ENCODE data around the gene USP20.

- no peak for TF ChIP-seq CTCF (IDR thresholded peaks at IDR 0.05)
- TF ChIP-seq TCF7L2 (IDR thresholded peaks at IDR 0.05; ENCODE audit: low read depth, low read length) = no peak
- no peak for TF ChIP-seq POLR2AphosphoS5 (IDR thresholded peaks at IDR 0.05; ENCODE audit: low read depth, low read length)
- TF ChIP-seq SIN3A (IDR thresholded peaks at IDR 0.05; ENCODE audit: borderline replicate concordance, insufficient read depth, low read depth, low read length) = no peak
- TF ChIP-seq REST (IDR thresholded peaks at IDR 0.05; ENCODE audit: insufficient read depth in 1 of 2, low read depth in 2 of 2, low read length in 1 of 2) = no peak
Measured at GRCh38 chr9:129899620-129900019, 64.4 kb downstream of the USP20 start.
